IPS-20b (cell line): ENCODE results near the gene ONECUT3.

ENCODE experiments used
- H3K27ac ChIP-seq: one replicate; pipeline ENCODE4 v1.5.1; 2013; ENCODE audit warnings: low read length
- H3K27me3 ChIP-seq: 2 replicates; pipeline ENCODE4 v1.6.1; 2013; ENCODE audit warnings: mild to moderate bottlenecking, low read length, inconsistent platforms; ENCODE audit not compliant: insufficient read depth
- H3K36me3 ChIP-seq: 2 replicates; pipeline ENCODE4 v1.6.1; 2013; ENCODE audit warnings: low read depth, mild to moderate bottlenecking, inconsistent platforms, low read length, moderate library complexity; ENCODE audit not compliant: insufficient read depth
- H3K4me1 ChIP-seq: 2 replicates; pipeline ENCODE4 v1.6.1; 2013; ENCODE audit warnings: mild to moderate bottlenecking, control low read depth, inconsistent platforms, low read length, moderate library complexity; ENCODE audit not compliant: insufficient read depth
- H3K4me3 ChIP-seq: 2 replicates; pipeline ENCODE4 v1.5.1; 2013; ENCODE audit warnings: mild to moderate bottlenecking, low read length, inconsistent platforms
- H3K9ac ChIP-seq: 2 replicates; pipeline ENCODE4 v1.6.1; 2013; ENCODE audit warnings: low read depth, mild to moderate bottlenecking, inconsistent platforms, low read length, moderate library complexity
- H3K9me3 ChIP-seq: 2 replicates; pipeline ENCODE4 v1.6.1; 2013; ENCODE audit warnings: mild to moderate bottlenecking, low read depth, low read length, inconsistent platforms; ENCODE audit not compliant: insufficient read depth

ONECUT3 gene

DNA sequence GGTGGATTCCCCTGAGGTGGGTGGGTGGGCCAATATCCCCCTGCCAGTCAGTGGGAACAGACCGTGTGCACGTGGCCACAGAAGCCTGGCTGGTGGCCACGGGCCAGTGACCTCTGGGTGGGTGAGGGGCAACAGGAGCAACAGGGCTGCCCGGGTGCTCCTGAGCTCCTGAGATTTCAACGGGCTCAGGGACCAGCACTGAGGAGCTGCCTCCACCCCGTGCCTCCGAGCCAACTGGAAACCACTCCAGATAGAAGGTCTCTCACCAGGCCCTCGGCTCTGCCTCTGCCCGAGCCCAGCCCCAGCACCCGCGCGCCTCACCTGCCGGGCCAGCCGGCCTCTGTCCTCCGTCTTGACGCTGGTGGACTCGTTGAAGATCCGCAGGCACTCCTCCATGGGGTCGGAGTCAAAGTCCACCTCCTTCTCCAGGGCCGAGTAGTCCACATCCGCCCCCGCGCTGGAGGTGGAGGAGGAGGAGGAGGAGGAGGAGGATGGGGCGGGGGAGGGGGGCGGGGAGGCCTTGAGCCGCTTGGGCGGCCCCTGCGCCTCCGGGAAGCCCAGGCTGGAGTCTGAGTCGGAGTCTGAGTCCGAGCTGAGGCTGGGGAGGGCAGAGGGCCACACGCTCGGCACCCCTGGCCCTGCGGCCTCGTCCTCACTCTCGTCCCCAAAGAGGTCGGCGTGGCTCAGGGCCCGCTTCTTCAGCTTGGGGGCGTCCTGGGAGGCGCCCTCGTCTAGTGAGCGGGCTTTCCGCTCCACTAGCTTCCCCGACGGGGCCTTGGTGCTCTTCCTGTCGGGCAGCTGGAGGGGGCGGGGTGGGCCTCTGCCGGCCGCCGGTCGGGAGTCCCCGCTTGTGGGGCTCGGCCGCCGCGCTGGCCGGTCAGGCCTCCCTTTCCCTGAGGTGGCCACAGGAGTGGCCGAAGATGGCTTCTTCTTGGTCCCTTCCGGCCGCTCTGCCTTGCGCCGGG is 73.5 kb downstream of the ONECUT3 start:
- Histone ChIP-seq H3K36me3 (peaks cover 22% of the 10 kb centered on the region; the same call in 1 of the 2 replicates), H3K9me3 (no peaks in the 10 kb centered on the region), H3K27me3 (no peaks in the 10 kb centered on the region), H3K4me1 (no peaks in the 10 kb centered on the region), H3K4me3 (peak overlapping the region; percentile 16; the same call in 1 of the 2 replicates), H3K9ac (peak overlapping the region; percentile 45; the same call in 1 of the 2 replicates), H3K27ac (no peak overlapping the region)

DNA sequence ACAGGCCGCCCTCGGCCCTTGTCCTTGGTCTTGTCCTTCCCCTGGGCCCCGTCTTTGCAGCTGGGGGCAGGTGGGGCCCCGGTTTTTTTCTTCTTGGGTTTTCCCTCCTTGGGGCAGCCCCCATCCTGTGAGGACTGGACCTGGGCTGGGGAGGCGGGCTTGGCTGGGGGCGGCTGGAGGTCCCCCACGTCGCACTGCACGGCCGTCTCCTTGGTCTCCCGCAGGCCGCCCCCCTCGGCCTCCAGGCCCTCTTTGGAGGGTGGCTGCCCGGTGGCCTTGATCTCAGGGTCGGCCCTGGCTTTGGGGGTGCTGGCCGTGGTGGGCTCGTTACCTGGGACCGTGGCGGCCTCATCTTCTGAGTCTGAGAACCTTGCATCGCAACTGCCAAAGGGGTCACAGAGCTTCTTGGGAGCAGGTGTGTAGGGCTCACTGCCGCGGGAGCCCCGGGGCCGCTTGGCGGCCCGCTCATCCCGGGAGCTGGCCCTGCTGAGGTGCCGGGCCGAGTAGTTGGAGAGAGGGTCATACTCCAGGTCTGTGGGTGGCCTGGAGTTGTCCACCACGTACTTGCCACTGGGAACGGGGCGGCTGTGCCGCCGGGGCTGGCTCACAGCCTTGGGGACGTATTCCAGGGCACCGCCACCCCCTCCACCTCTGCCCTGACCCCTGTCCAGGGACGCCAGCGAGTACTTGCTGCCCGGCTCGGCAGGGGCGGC is 74.4 kb downstream of the ONECUT3 start:
- Histone ChIP-seq H3K9me3 (no peaks in the 10 kb centered on the region), H3K27me3 (no peaks in the 10 kb centered on the region), H3K36me3 (peaks cover 20% of the 10 kb centered on the region; the same call in 1 of the 2 replicates), H3K4me3 (no peak overlapping the region), H3K9ac (no peak overlapping the region), H3K4me1 (no peaks in the 10 kb centered on the region), H3K27ac (no peak overlapping the region)

DNA sequence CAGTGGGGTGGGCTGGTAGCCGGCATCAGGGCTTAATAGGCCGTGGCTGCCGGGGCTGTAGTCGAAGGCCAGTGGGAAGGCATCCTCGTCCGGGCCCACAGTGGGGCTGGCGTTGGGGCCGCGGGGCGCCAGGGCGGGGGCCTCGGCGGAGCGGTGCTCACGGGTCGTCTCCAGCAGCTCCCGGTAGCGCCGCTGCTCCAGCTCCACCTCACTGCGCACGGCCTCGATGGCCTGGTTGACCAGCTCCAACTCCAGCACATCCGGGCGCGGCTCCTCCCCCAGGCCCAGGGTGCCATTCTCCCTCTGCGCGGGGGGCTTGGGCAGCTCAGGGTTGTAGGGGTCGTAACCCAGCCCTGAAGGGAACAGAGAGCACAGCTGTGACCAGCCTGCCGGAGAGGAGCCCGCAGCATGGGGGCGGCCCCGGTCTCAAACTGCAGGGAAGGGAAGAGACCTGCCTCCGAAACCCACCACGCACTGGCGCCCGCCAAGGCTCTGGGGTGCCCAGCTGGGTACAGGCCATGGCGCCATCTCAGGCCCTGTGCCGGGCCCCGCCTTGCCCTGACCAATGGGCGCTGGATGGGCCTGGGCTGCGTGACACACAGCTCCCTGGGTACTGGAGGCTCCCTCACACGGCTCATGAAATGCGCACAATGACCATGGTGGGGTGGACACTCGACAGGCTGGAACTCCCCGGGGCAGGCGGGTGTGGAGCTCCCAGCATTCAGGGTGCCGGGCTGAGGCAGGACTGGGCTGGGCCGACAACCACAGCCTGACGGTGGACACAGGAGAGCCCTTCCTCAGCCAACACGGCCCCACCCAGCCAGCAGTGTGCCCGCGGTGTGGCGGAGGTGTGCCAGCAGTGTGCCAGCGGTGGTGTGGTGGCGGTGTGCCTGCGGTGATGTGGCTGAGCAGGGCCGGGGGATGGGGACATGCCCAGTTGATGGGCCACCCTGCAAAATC is 75.3 kb downstream of the ONECUT3 start:
- Histone ChIP-seq H3K4me3 (no peak overlapping the region), H3K4me1 (no peaks in the 10 kb centered on the region), H3K9me3 (no peaks in the 10 kb centered on the region), H3K36me3 (peaks cover 19% of the 10 kb centered on the region; the same call in 1 of the 2 replicates), H3K9ac (no peak overlapping the region), H3K27ac (no peak overlapping the region), H3K27me3 (no peaks in the 10 kb centered on the region)

DNA sequence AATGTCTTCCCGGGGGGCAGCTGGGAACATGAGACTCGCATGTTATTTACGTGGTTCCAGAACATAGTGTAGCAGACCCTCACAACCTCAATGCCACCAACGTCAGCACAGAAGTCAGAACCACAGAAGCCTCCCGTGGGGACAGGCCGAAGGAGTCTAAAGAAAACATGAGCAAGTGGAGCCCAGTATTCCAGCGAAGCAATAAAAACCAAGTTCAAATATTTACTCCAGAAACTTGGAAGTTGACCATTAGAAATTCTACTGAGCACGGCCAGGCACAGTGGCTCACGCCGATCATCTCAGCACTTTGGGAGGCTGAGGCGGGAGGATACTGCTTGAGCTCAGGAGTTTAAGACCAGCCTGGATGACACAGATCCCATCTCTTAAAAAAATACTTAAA is 76.7 kb downstream of the ONECUT3 start:
- Histone ChIP-seq H3K4me1 (no peaks in the 10 kb centered on the region), H3K9me3 (no peaks in the 10 kb centered on the region), H3K27me3 (no peaks in the 10 kb centered on the region), H3K27ac (no peak overlapping the region), H3K9ac (no peak overlapping the region), H3K36me3 (peaks cover 11% of the 10 kb centered on the region; the same call in 1 of the 2 replicates), H3K4me3 (no peak overlapping the region)

DNA sequence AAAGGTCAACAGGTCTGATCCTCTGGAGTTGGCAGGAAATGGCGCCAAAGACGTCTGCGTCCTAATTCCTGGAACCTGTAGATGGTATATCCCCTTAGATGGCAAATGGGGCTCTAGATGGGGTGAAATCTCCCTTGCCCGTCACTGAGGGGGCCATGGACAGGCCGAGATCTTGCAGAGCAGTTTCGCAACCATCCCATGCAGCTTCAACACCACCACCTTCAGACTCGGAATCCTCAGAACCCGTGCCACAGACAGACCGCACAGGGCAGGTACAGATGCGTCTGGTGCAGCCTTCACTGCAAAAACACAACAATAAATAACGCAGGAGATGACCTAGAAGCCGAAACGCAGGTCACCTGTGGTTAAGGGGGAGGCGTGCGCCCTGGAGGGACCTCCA is 77.3 kb downstream of the ONECUT3 start:
- Histone ChIP-seq H3K4me1 (no peaks in the 10 kb centered on the region), H3K9ac (no peak overlapping the region), H3K27ac (no peak overlapping the region), H3K27me3 (no peaks in the 10 kb centered on the region), H3K4me3 (no peak overlapping the region), H3K36me3 (peaks cover 11% of the 10 kb centered on the region; the same call in 1 of the 2 replicates), H3K9me3 (no peaks in the 10 kb centered on the region)
